Measurements from ENCODE around the gene EVPL. TPM values are rescaled to one million over a fixed set of nuclear protein-coding genes. Genes with fewer than 3 reads are reported as not detected.
A peak's percentile ranks its signal among the peaks of the same experiment; 100 is the strongest.

Gene EVPL
- total and polyA plus RNA-seq, 2 of the 13 experiments (the other 11 are each of a cell fraction or from before 2014, with no cell fraction given), result 2.1 to 8.2 TPM

DNA sequence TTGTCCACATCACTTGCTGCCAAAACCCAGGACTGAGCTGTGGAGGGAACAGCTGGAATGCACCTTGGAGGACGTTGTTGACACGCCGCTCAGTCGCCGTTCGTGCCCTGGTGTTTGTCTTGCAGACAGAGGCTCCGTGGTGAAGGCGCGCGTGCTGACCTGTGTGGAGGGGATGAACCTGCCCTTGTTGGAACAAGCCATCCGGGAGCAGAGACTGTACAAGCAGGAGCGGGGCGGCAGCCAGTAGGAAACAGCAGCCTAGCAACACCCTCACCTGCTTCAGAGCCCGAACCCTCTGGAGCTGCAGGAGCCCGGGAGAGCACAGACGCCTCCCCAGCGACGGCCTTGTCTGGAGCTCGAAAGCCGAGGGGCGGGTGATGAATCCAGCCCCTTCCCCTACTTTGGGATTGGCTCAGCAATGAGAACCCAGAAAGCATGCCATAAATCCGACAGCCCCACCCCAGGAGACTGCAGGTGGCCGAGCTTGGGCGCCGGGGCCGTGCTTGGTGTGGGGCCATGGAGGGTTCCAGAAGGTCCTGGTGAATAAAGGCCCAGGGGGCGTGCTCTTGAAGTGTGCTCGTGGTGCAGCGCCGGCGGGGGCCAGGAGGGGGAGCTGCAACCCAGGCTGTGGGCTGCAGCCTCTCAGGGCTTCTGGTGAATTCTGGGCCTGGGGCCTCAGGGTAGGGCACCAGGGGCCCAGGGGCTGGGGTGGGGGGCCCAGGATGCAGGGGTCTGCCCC lies 26.9 kb downstream of the EVPL start (continued):
- TF ChIP-seq ZNF430 (CRISPR knock-in tag; IDR thresholded peaks at IDR 0.05) (peak; percentile 87; the same call in 1 of the 2 replicates), ZNF567 (CRISPR knock-in tag; IDR thresholded peaks at IDR 0.05; ENCODE audit: borderline replicate concordance) (no peak), POLR2A (IDR thresholded peaks at IDR 0.05; ENCODE audit: insufficient read depth in 1 of 2, low read depth in 2 of 2, low read length in 2 of 2) (no peak), ZNF792 (CRISPR knock-in tag; IDR thresholded peaks at IDR 0.05) (peak; percentile 24; the same call in 1 of the 2 replicates), GTF3A (CRISPR knock-in tag; conservative IDR thresholded peaks at IDR 0.05) (no peak), SYNCRIP (IDR thresholded peaks at IDR 0.05; ENCODE audit: insufficient read depth, low read depth, low read length) (no peak), FOXJ3 (CRISPR knock-in tag; IDR thresholded peaks at IDR 0.05; ENCODE audit: borderline replicate concordance) (no peak), AGO1 (IDR thresholded peaks at IDR 0.05; ENCODE audit: low read depth, low read length, poor library complexity, severe bottlenecking) (peak; percentile 47), NR2F6 (IDR thresholded peaks at IDR 0.05) (no peak; the same call in 1 of the 2 replicates), NR2F6 (CRISPR knock-in tag; IDR thresholded peaks at IDR 0.05) (peak; percentile 63; the same call in 1 of the 2 replicates), JUND (CRISPR knock-in tag; IDR thresholded peaks at IDR 0.05) (no peak), MYC (CRISPR knock-in tag; IDR thresholded peaks at IDR 0.05; ENCODE audit: borderline replicate concordance) (peak; percentile 64; the same call in 1 of the 2 replicates), ZNF274 (CRISPR knock-in tag; IDR thresholded peaks at IDR 0.05) (0 out of 2 replicates have a peak, but pooled peaks have one; percentile 58), SP4 (CRISPR knock-in tag; IDR thresholded peaks at IDR 0.05) (0 out of 2 replicates have a peak, but pooled peaks have one; percentile 15), RXRB (CRISPR knock-in tag; IDR thresholded peaks at IDR 0.05; ENCODE audit: borderline replicate concordance) (peak; percentile 49), ATF7-NPFF (CRISPR knock-in tag; IDR thresholded peaks at IDR 0.05; ENCODE audit: low read depth) (0 out of 2 replicates have a peak, but pooled peaks have one; percentile 56), ZFP90 (CRISPR knock-in tag; IDR thresholded peaks at IDR 0.05; ENCODE audit: borderline replicate concordance) (peak; percentile 51; the same call in 1 of the 2 replicates), SALL1 (CRISPR knock-in tag; IDR thresholded peaks at IDR 0.05) (peak; percentile 54)
- TF ChIP-seq, protein P1, sequence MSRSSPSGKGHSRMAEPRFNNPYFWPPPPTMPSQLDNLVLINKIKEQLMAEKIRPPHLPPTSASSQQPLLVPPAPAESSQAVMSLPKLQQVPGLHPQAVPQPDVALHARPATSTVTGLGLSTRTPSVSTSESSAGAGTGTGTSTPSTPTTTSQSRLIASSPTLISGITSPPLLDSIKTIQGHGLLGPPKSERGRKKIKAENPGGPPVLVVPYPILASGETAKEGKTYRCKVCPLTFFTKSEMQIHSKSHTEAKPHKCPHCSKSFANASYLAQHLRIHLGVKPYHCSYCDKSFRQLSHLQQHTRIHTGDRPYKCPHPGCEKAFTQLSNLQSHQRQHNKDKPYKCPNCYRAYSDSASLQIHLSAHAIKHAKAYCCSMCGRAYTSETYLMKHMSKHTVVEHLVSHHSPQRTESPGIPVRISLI (CRISPR knock-in tag; IDR thresholded peaks at IDR 0.05; ENCODE audit: borderline replicate concordance), result peak; percentile 55; the same call in 1 of the 2 replicates
- TF ChIP-seq, protein P2, sequence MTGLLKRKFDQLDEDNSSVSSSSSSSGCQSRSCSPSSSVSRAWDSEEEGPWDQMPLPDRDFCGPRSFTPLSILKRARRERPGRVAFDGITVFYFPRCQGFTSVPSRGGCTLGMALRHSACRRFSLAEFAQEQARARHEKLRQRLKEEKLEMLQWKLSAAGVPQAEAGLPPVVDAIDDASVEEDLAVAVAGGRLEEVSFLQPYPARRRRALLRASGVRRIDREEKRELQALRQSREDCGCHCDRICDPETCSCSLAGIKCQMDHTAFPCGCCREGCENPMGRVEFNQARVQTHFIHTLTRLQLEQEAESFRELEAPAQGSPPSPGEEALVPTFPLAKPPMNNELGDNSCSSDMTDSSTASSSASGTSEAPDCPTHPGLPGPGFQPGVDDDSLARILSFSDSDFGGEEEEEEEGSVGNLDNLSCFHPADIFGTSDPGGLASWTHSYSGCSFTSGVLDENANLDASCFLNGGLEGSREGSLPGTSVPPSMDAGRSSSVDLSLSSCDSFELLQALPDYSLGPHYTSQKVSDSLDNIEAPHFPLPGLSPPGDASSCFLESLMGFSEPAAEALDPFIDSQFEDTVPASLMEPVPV (CRISPR knock-in tag; IDR thresholded peaks at IDR 0.05), result peak; percentile 46; the same call in 1 of the 2 replicates
- TF ChIP-seq, protein P3, sequence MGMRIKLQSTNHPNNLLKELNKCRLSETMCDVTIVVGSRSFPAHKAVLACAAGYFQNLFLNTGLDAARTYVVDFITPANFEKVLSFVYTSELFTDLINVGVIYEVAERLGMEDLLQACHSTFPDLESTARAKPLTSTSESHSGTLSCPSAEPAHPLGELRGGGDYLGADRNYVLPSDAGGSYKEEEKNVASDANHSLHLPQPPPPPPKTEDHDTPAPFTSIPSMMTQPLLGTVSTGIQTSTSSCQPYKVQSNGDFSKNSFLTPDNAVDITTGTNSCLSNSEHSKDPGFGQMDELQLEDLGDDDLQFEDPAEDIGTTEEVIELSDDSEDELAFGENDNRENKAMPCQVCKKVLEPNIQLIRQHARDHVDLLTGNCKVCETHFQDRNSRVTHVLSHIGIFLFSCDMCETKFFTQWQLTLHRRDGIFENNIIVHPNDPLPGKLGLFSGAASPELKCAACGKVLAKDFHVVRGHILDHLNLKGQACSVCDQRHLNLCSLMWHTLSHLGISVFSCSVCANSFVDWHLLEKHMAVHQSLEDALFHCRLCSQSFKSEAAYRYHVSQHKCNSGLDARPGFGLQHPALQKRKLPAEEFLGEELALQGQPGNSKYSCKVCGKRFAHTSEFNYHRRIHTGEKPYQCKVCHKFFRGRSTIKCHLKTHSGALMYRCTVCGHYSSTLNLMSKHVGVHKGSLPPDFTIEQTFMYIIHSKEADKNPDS (CRISPR knock-in tag; IDR thresholded peaks at IDR 0.05), result 0 out of 2 replicates have a peak, but pooled peaks have one; percentile 72
- TF ChIP-seq, protein P4, sequence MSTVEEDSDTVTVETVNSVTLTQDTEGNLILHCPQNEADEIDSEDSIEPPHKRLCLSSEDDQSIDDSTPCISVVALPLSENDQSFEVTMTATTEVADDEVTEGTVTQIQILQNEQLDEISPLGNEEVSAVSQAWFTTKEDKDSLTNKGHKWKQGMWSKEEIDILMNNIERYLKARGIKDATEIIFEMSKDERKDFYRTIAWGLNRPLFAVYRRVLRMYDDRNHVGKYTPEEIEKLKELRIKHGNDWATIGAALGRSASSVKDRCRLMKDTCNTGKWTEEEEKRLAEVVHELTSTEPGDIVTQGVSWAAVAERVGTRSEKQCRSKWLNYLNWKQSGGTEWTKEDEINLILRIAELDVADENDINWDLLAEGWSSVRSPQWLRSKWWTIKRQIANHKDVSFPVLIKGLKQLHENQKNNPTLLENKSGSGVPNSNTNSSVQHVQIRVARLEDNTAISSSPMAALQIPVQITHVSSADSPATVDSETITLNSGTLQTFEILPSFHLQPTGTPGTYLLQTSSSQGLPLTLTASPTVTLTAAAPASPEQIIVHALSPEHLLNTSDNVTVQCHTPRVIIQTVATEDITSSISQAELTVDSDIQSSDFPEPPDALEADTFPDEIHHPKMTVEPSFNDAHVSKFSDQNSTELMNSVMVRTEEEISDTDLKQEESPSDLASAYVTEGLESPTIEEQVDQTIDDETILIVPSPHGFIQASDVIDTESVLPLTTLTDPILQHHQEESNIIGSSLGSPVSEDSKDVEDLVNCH (CRISPR knock-in tag; IDR thresholded peaks at IDR 0.05), result 0 out of 2 replicates have a peak, but pooled peaks have one; percentile 24

All from HepG2 (cell line).